ENCODE measurements around the gene MED29. TPM values are rescaled to one million over a fixed set of nuclear protein-coding genes. Genes with fewer than 3 reads are reported as not detected.

The MED29 gene
- total and polyA plus RNA-seq, 2 of the 13 experiments (the other 11 are each of a cell fraction or from before 2014, with no cell fraction given) = 14.0 to 19.7 TPM

GRCh38 chr19:39401549-39402345 lies 10.6 kb downstream of the MED29 start (continued):
- TF ChIP-seq ARID4A (CRISPR knock-in tag; IDR thresholded peaks at IDR 0.05; ENCODE audit: borderline replicate concordance) (peak; percentile 73), NR2F6 (IDR thresholded peaks at IDR 0.05) (no peak), NR2F6 (CRISPR knock-in tag; IDR thresholded peaks at IDR 0.05) (peak; percentile 61; the same call in 1 of the 2 replicates)

GRCh38 chr19:39402346-39403300 lies 11.4 kb downstream of the MED29 start:
- ChIA-PET POLR2A (interaction anchor here (1.4 to 2.7 kb wide), 8 partner anchors 9 to 38 kb away, joined by 3 to 64 read pairs (median 12); partner anchors contain the start of genes MED29, PAF1, PLEKHG2 and RPS16), CTCF (ENCODE audit: low intra/inter-chr PET ratio, low total read pairs) (no interaction called here)
- Histone ChIP-seq H4K20me1 (ENCODE audit: insufficient read depth, low read length) (peaks cover 8% of the 10 kb centered on the region; the same call in 1 of the 2 replicates), H2AFZ (ENCODE audit: low read length) (no peak overlapping the region), H3K9me3 (ENCODE audit: low read length) (no peaks in the 10 kb centered on the region), H3K4me3 (replicated peaks in 1 of 3; ENCODE audit: insufficient read depth in 1 of 3, low read depth in 2 of 3, low read length in 3 of 3) (no peak overlapping the region), H3K4me1 (ENCODE audit: insufficient read depth, low read length) (peaks cover 68% of the 10 kb centered on the region), H3K27me3 (ENCODE audit: control insufficient read depth in 1 of 2, insufficient read depth in 2 of 2, low read length in 2 of 2) (no peaks in the 10 kb centered on the region; a peak in 1 of 5 replicates), H3K79me2 (ENCODE audit: insufficient read depth, low read length) (peaks cover 9% of the 10 kb centered on the region), H3K36me3 (replicated peaks in 1 of 2; ENCODE audit: control insufficient read depth in 1 of 2, insufficient read depth in 2 of 2, low read length in 2 of 2) (no peaks in the 10 kb centered on the region), H3K9ac (ENCODE audit: insufficient read depth, low read depth, low read length) (peak overlapping the region; percentile 77; the same call in 1 of the 2 replicates), H3K27ac (ENCODE audit: extremely low read length, insufficient read depth, low read length) (peak overlapping the region; percentile 98), H3K4me2 (ENCODE audit: low read depth, low read length) (peak overlapping the region; percentile 67)
- no peak for ATAC-seq
- in situ Hi-C loops (cut with HindIII; ENCODE audit: extremely low pct_ligation_motif_present, low pct_unique_long_range_greater_than_20kb) (no loop called here), intact Hi-C loops (cut with micrococcal nuclease; ENCODE audit: unreplicated experiment) (loop anchor here (5.0 kb wide), 1 partner anchor 1040 kb away; the partner anchor contains the start of gene SERTAD3)
- no TSS peak for BruUV-seq (replicated peaks)
- 88% methylated on average over 54 of the region's 59 CpGs for WGBS (ENCODE audit: low lambda C conversion rate)
- no peak for FAIRE-seq
- no peak for DNase-seq (ENCODE audit: low spot score)
- TF ChIP-seq TCF7L2 (IDR thresholded peaks at IDR 0.05; ENCODE audit: low read depth, low read length) = no peak
- 0 out of 2 replicates have a peak, but pooled peaks have one; percentile 54 for TF ChIP-seq ZNF326 (CRISPR knock-in tag; IDR thresholded peaks at IDR 0.05; ENCODE audit: borderline replicate concordance)
- peak; percentile 5 for TF ChIP-seq XRCC5 (optimal IDR thresholded peaks at IDR 0.05; ENCODE audit: low read length)

All from HepG2 (cell line).